Neural cell (in vitro differentiated cells): ENCODE results near the gene TLE7.

Experiments
- EP300 ChIP-seq: fragments of 450-650 bp; conservative IDR thresholded peaks from 2 replicates; pipeline ENCODE4 v1.6.1; 2014; ENCODE audit warnings: antibody characterized with exemption, mild to moderate bottlenecking, moderate library complexity; ENCODE audit not compliant: poor library complexity, severe bottlenecking
- TF ChIP-seq, protein P1 (sequence below): fragments of 450-650 bp; IDR thresholded peaks from 2 replicates; pipeline ENCODE4 v1.5.1; 2014; ENCODE audit warnings: antibody characterized with exemption, mild to moderate bottlenecking, moderate library complexity; ENCODE audit not compliant: poor library complexity, severe bottlenecking

DNA sequence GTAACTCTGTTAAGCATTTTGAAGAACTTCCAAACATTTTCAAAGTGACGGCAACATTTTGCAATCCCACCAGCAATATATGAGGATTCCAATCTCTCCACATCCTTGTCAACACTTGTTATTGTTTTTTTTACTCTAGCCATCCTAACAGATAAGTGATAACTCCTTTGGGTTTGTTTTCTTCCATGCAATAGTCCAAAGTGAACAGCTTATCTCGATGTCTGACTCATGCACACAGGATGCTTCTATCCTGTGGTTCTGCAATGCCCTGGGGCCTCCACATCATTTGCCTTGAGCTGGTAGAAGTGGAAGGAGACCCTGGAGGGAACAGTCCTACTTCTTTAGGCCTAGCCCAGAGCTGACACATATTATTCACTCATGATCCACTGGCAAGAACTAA, 13.0 kb downstream of the TLE7 start:
- TF ChIP-seq, protein P1, sequence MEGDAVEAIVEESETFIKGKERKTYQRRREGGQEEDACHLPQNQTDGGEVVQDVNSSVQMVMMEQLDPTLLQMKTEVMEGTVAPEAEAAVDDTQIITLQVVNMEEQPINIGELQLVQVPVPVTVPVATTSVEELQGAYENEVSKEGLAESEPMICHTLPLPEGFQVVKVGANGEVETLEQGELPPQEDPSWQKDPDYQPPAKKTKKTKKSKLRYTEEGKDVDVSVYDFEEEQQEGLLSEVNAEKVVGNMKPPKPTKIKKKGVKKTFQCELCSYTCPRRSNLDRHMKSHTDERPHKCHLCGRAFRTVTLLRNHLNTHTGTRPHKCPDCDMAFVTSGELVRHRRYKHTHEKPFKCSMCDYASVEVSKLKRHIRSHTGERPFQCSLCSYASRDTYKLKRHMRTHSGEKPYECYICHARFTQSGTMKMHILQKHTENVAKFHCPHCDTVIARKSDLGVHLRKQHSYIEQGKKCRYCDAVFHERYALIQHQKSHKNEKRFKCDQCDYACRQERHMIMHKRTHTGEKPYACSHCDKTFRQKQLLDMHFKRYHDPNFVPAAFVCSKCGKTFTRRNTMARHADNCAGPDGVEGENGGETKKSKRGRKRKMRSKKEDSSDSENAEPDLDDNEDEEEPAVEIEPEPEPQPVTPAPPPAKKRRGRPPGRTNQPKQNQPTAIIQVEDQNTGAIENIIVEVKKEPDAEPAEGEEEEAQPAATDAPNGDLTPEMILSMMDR: no peak
- no peak for TF ChIP-seq EP300
